GM18498 (cell line): ENCODE measurements around the gene KLHL22.
"Not testable (repeated sequence)": the region's sequence is repeated elsewhere in the genome, so short reads cannot be mapped to it uniquely, and the experiment has no call there.

Source experiments
- ATAC-seq: cut with Tn5 transposase; IDR thresholded peaks from one replicate; pipeline ENCODE4 v1.9.1; 2021; ENCODE audit warnings: mild to moderate bottlenecking, moderate library complexity; ENCODE audit not compliant: unreplicated experiment

Gene KLHL22

DNA sequence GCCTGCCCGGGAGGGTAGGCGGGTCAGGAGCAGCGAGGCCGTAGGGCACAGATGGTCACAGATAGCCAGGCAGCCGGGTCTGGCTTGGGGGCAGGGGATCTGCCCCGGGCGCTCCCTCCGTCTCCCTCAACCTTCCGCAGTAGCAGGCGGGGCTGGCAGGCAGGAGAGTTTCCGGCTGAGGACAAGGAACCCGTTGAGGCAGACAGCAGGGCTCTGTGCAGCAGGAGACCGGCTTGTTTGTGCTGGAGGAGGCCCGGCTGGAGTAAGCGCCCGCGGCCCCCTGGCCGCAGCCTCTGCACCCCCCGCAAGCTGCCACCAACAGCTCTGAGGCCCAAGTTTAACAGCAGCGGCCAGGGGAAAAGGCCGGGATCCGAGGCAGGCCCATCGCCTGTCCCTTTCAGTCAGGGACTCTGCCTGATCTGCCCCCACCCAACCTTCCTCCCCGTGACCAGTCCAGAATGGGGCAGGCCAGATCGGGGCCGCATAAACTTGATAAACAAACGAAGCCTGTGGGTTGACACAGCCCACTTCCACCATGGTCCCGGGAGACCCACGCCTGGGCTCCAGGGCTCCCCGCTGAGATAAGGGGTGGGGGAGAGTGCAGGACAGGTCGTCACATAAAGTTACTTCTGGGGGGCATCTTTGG is 71.6 kb downstream of the KLHL22 start:
- ATAC-seq: no peak

DNA sequence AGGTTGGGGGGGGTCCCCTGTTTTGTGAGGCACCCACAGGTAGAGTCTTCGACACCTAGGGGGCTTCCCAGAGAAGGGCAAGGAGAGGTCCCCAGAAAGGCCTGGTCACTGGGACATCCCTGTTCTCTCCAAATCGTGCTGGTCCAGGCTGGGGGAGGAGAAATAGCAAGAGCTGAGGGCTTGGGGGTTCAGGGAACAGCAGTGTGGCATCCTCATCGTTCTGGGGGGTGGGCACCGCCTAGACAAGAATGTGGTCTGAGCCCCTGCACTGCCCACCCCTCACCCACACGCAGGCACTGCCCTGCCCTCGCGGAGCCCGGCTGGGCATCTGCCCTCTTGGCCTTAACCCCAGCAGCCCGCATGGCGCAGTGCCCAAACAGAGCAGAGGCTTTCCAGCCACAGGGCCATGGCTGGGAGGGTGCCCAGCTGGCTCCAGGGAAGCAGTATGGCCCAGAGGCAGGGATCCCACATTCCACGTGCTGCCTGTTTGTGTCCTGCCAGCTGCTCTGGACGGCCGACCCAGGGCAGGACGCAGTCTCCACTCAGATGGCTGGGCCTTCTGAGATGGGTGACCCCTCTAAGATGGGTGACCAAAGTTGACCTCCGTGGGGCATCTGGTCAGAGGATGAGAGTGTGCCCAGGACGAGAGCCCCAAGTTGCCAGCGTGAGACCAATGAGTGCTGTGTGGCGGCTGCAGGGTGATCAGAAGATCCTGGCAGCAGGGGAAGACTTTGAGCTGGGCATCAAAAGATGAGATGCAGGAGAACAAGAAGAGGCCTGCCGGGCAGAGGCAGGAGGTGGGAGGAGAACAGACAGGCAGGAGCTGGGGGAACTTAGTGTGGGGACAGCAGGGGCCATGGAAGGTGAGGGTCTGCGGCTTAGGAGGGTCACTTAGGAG is 72.3 kb downstream of the KLHL22 start:
- no peak for ATAC-seq

- ATAC-seq: no peak
These were observed 73.2 kb downstream of the KLHL22 start for GRCh38 chr22:20422271-20423007.

- no peak for ATAC-seq
These were observed 74.1 kb downstream of the KLHL22 start for GRCh38 chr22:20421507-20421874.

- ATAC-seq: no peak
These were observed 75.3 kb downstream of the KLHL22 start for GRCh38 chr22:20420157-20420842.

- no peak for ATAC-seq
These were observed 76.0 kb downstream of the KLHL22 start for GRCh38 chr22:20419664-20419951.

DNA sequence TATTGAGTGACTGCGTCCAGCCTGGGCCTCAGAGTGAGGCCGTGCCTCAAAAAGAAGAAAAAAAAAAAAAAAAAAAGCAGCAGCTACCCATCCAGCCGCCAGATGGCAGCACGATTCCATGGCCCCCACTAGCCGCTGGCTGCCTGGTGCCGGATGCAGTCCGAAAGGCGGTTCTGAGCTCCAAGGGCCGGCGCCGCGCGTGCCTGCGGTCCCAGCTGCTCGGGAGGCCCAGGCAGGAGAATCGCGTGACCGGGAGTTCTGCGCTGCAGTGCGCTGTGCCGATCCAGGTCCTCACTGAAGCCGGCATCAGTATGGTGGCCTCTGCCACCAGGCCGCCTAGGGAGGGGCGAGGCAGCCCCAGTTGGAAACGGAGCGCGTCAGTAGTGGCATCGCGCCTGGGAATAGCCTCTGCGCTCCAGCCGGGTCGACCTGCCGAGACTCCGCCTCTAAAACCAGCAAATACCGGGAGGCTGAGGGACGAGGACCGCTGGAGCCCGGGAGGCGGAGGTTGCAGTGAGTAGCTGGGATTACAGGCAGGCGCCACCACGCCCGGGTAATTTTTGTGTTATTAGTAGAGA is 77.3 kb downstream of the KLHL22 start:
- no peak for ATAC-seq

DNA sequence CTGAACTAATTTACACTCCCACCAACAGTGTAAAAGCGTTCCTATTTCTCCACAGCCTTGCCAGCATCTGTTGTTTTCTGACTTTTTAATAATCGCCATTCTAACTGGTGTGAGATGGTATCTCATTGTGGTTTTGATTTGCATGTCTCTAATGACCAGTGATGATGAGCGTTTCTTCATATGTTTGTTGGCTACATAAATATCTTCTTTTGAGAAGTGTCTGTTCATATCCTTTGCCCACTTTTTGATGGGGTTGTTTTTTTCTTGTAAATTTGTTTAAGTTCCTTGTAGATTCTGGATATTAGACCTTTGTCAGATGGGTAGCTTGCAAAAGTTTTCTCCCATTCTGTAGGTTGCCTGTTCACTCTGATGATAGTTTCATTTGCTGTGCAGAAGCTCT is 79.9 kb downstream of the KLHL22 start:
- not testable (repeated sequence) for ATAC-seq

GRCh38 chr22:20415241-20415640 is 80.4 kb downstream of the KLHL22 start:
- ATAC-seq: not testable (repeated sequence)

DNA sequence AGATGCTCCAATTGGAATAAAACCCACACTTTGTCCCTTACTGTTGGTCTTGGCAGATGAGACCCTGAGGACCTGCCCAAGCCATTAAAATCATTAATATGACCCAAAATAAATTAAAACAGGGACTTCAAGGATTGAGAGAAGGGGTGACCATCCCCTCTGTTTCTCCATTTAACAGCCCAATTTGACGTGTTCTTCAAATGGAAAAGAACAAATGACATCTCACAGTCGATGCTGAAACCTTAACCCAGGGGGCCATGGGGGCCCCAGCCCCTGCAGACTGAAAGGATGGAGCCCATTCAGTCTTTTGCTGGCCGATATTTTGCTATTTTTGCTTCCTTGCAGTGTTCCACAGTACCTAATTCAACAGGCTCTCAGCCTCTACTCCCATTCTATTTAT is 81.1 kb downstream of the KLHL22 start:
- ATAC-seq: no peak

DNA sequence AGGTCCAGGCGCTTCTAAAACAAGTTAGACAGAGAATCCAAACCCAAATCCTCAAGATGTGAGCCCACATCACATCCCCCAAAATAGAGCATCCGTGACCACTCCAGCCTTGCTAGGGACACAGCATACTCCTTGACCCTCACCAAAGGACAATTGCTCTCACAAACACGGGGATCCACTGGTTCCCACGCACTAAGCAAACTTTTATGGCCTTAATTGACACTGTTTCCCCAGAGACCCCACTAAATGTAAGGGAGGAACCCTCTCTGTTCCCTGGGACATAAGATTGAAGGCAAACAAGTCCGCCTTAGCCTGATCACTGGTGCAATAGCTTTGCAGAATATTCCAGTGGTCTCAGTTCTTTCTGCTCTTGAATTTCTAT is 81.5 kb downstream of the KLHL22 start:
- no peak for ATAC-seq

GRCh38 chr22:20413217-20414058 is 82.2 kb downstream of the KLHL22 start:
- ATAC-seq: no peak

- no peak for ATAC-seq
These were observed 83.0 kb downstream of the KLHL22 start for GRCh38 chr22:20412474-20413216.

DNA sequence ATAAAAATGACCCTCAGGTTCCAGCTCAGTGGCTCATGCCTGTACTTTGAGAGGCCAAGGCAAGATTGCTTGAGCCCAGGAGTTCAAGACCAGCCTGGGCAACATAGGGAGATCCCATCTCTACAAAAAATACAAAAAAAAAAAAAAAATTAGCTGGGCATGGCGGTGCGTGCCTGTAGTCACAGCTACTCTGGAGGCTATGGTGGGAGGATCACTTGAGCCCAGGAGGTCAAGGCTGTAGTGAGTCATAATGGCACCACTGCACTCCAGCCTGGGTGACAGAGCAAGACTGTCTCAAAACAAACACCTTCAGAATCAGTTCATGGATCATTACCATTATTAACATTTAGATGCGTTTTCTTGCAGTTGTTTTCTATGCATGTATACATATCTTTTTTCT is 86.2 kb downstream of the KLHL22 start:
- not testable (repeated sequence) for ATAC-seq

GRCh38 chr22:20408891-20409290 is 86.7 kb downstream of the KLHL22 start:
- ATAC-seq: no peak

- ATAC-seq: no peak
These were observed 87.8 kb downstream of the KLHL22 start for GRCh38 chr22:20407829-20408228.

- ATAC-seq: no peak
These were observed 88.7 kb downstream of the KLHL22 start for GRCh38 chr22:20406686-20407408.

- no peak for ATAC-seq
These were observed 89.5 kb downstream of the KLHL22 start for GRCh38 chr22:20405931-20406685.
